ENCODE data around the gene PLOD1.
"Not testable (repeated sequence)": the region's sequence is repeated elsewhere in the genome, so short reads cannot be mapped to it uniquely, and the experiment has no call there.

PLOD1 gene

GRCh38 chr1:11938722-11939526 lies 4.4 kb downstream of the PLOD1 start:
- no peak for DNase-seq (ENCODE audit: low read depth in 2 of 2)

- DNase-seq (ENCODE audit: low read depth in 2 of 2): not testable (repeated sequence)
Observed at GRCh38 chr1:11939794-11940193, 5.3 kb downstream of the PLOD1 start.

GRCh38 chr1:11940260-11940921 lies 5.9 kb downstream of the PLOD1 start:
- DNase-seq (ENCODE audit: low read depth in 2 of 2): no peak

GRCh38 chr1:11942280-11942679 lies 7.8 kb downstream of the PLOD1 start:
- no peak for DNase-seq (ENCODE audit: low read depth in 2 of 2)

- no peak for DNase-seq (ENCODE audit: low read depth in 2 of 2)
Observed at GRCh38 chr1:11943619-11944018, 9.1 kb downstream of the PLOD1 start.

GRCh38 chr1:11944358-11944931 lies 9.9 kb downstream of the PLOD1 start:
- no peak for DNase-seq (ENCODE audit: low read depth in 2 of 2)

- no peak for DNase-seq (ENCODE audit: low read depth in 2 of 2)
Observed at GRCh38 chr1:11946647-11947046, 12.1 kb downstream of the PLOD1 start.

GRCh38 chr1:11948822-11949458 lies 14.4 kb downstream of the PLOD1 start:
- peak; percentile 12 to 23 for DNase-seq (ENCODE audit: low read depth in 2 of 2)

- DNase-seq (ENCODE audit: low read depth in 2 of 2): no peak
Observed at GRCh38 chr1:11951901-11952300, 17.4 kb downstream of the PLOD1 start.

- DNase-seq (ENCODE audit: low read depth in 2 of 2): no peak
Observed at GRCh38 chr1:11952455-11953109, 18.1 kb downstream of the PLOD1 start.

- DNase-seq (ENCODE audit: low read depth in 2 of 2): no peak
Observed at GRCh38 chr1:11955221-11955620, 20.7 kb downstream of the PLOD1 start.

GRCh38 chr1:11957398-11957797 lies 22.9 kb downstream of the PLOD1 start:
- DNase-seq (ENCODE audit: low read depth in 2 of 2): no peak

- DNase-seq (ENCODE audit: low read depth in 2 of 2): no peak
Observed at GRCh38 chr1:11957897-11958296, 23.4 kb downstream of the PLOD1 start.

GRCh38 chr1:11960276-11960675 lies 25.8 kb downstream of the PLOD1 start:
- no peak for DNase-seq (ENCODE audit: low read depth in 2 of 2)

- no peak for DNase-seq (ENCODE audit: low read depth in 2 of 2)
Observed at GRCh38 chr1:11960715-11961114, 26.2 kb downstream of the PLOD1 start.

- no peak for DNase-seq (ENCODE audit: low read depth in 2 of 2)
Observed at GRCh38 chr1:11961230-11961629, 26.7 kb downstream of the PLOD1 start.

- no peak for DNase-seq (ENCODE audit: low read depth in 2 of 2)
Observed at GRCh38 chr1:11963622-11964021, 29.1 kb downstream of the PLOD1 start.

GRCh38 chr1:11964656-11965055 lies 30.1 kb downstream of the PLOD1 start:
- DNase-seq (ENCODE audit: low read depth in 2 of 2): no peak

- DNase-seq (ENCODE audit: low read depth in 2 of 2): no peak
Observed at GRCh38 chr1:11967028-11967547, 32.6 kb downstream of the PLOD1 start.

- DNase-seq (ENCODE audit: low read depth in 2 of 2): no peak
Observed at GRCh38 chr1:11970441-11971185, 36.1 kb downstream of the PLOD1 start.

GRCh38 chr1:11977625-11978024 lies 43.1 kb downstream of the PLOD1 start:
- DNase-seq (ENCODE audit: low read depth in 2 of 2): no peak

Data from stimulated activated CD4-positive, alpha-beta T cell treated with anti-CD3 and anti-CD28 coated beads, Interleukin-4, amount 100 ng/mL, for 48 hours (primary cell).